OCI-LY7 (cell line): Measurements from ENCODE around the gene FEM1A. TPM values are rescaled to one million over a fixed set of nuclear protein-coding genes. Genes with fewer than 3 reads are reported as not detected.
"Not testable (repeated sequence)": the region's sequence is repeated elsewhere in the genome, so short reads cannot be mapped to it uniquely, and the experiment has no call there.

Experiments
- BruUV-seq: library from RNA; stranded (reverse); fragments of 400-500 nt; replicated peaks from 2 replicates; lab custom pipeline; 2021; lab: Mats Ljungman, UMichigan
- CTCF ChIA-PET: fragments of 300-600 bp; sonication (Branson Sonifier 250); formaldehyde crosslinking; loops from one replicate; lab custom pipeline; 2022; ENCODE audit warnings: antibody characterized with exemption; ENCODE audit not compliant: unreplicated experiment; lab: Charles Lee
- POLR2A ChIA-PET: fragments of 300-600 bp; sonication (Branson Sonifier 250); formaldehyde crosslinking; loops from one replicate; lab custom pipeline; 2022; ENCODE audit warnings: antibody characterized with exemption; lab: Charles Lee
- DNase-seq: peaks from one replicate; pipeline ENCODE4 v3.0.0-alpha.2; 2015; ENCODE audit warnings: low spot score
- H2AFZ ChIP-seq: fragments of 200-600 bp; sonication (generic), shearing (Covaris generic); 2 replicates; pipeline ENCODE4 v1.6.1; 2014; ENCODE audit warnings: mild to moderate bottlenecking, antibody characterized with exemption, low read length, moderate library complexity
- H3K27ac ChIP-seq: fragments of 200-600 bp; sonication (generic); 2 replicates; pipeline ENCODE4 v1.5.1; 2014; ENCODE audit warnings: mixed run types, low read depth, mild to moderate bottlenecking, moderate library complexity, low read length, inconsistent platforms; ENCODE audit not compliant: poor library complexity, severe bottlenecking
- H3K36me3 ChIP-seq: fragments of 200-600 bp; sonication (generic); 2 replicates; pipeline ENCODE4 v1.6.1; 2014; ENCODE audit warnings: mild to moderate bottlenecking, antibody characterized with exemption, low read length, moderate library complexity, mixed read lengths; ENCODE audit not compliant: insufficient read depth
- H3K4me1 ChIP-seq: fragments of 200-600 bp; sonication (generic); 2 replicates; pipeline ENCODE4 v1.5.1; 2014; ENCODE audit warnings: mild to moderate bottlenecking, low read length; ENCODE audit not compliant: insufficient read depth, poor library complexity, severe bottlenecking
- H3K4me2 ChIP-seq: fragments of 200-600 bp; sonication (generic); 2 replicates; pipeline ENCODE4 v1.6.1; 2014; ENCODE audit warnings: mild to moderate bottlenecking, low read length
- H3K4me3 ChIP-seq: fragments of 200-600 bp; sonication (generic); 2 replicates; pipeline ENCODE4 v1.5.1; 2014; ENCODE audit warnings: mild to moderate bottlenecking, low read depth, low read length; ENCODE audit not compliant: poor library complexity, severe bottlenecking
- H3K79me2 ChIP-seq: fragments of 200-600 bp; sonication (generic); 2 replicates; pipeline ENCODE4 v1.6.1; 2016; ENCODE audit warnings: low read depth, mild to moderate bottlenecking, low read length, moderate library complexity, mixed read lengths; ENCODE audit not compliant: insufficient read depth
- H3K9me2 ChIP-seq: fragments of 200-600 bp; sonication (generic); 2 replicates; pipeline ENCODE4 v1.6.1; 2016; ENCODE audit warnings: mild to moderate bottlenecking, low read length, mixed read lengths; ENCODE audit not compliant: insufficient read depth
- H3K9me3 ChIP-seq: fragments of 200-600 bp; sonication (generic); 2 replicates; pipeline ENCODE4 v1.6.1; 2014; ENCODE audit warnings: mild to moderate bottlenecking, mixed run types, low read length, mixed read lengths
- H4K20me1 ChIP-seq: fragments of 200-600 bp; sonication (generic); 2 replicates; pipeline ENCODE4 v1.6.1; 2014; ENCODE audit warnings: mild to moderate bottlenecking, antibody characterized with exemption, low read length, moderate library complexity, mixed read lengths; ENCODE audit not compliant: insufficient read depth
- EZH2phosphoT487 ChIP-seq: fragments of 200-600 bp; sonication (generic); IDR thresholded peaks from 2 replicates; pipeline ENCODE4 v1.6.1; 2018; ENCODE audit warnings: low read depth, borderline replicate concordance, mild to moderate bottlenecking, mixed run types, antibody characterized with exemption, low read length, moderate library complexity, mixed read lengths
- intact Hi-C: fragments of 100-400 bp; cut with micrococcal nuclease; formaldehyde crosslinking; loops from one replicate; pipeline ENCODE4 v1.10.0; 2022; ENCODE audit not compliant: unreplicated experiment
- total RNA-seq, 2 experiments: library from RNA; depleted of rRNA in 1 of 2; stranded (reverse); fragments of >200 nt in 1 of 2; shearing (Covaris generic) in 1 of 2; gene quantifications; 2 replicates each; pipeline ENCODE4 v1.2.3, GENCODE V29; 2014 to 2022
- TF ChIP-seq, protein P1 (sequence below): fragments of 200-600 bp; sonication (generic); conservative IDR thresholded peaks from 2 replicates; pipeline ENCODE4 v1.5.1; 2014; ENCODE audit warnings: mild to moderate bottlenecking, antibody characterized with exemption, low read length, moderate library complexity, mixed read lengths

The FEM1A gene
- total RNA-seq, 2 experiments from 2014 or later, result 15.8 to 17.5 TPM

GRCh38 chr19:4830768-4831265 is 39.3 kb downstream of the FEM1A start:
- Histone ChIP-seq H3K4me1 (peaks cover 46% of the 10 kb centered on the region), H3K9me2 (no peaks in the 10 kb centered on the region), H3K36me3 (peaks cover 12% of the 10 kb centered on the region), H4K20me1 (no peaks in the 10 kb centered on the region), H2AFZ (no peak overlapping the region; the same call in 1 of the 2 replicates), H3K4me3 (peak overlapping the region; percentile 76), H3K4me2 (peak overlapping the region; percentile 73), H3K9me3 (no peaks in the 10 kb centered on the region), H3K79me2 (peaks cover 58% of the 10 kb centered on the region), H3K27ac (peak overlapping the region; percentile 77)
- CTCF ChIA-PET, result no interaction called here
- intact Hi-C loops, result loop anchor here (1.0 kb wide), 1 partner anchor 18 kb away; no protein-coding TSS in a partner anchor
- POLR2A ChIA-PET, result interaction anchor here (0.5 to 1.7 kb wide), 3 partner anchors 19 to 215 kb away, joined by 3 to 7 read pairs (median 7); no protein-coding TSS in a partner anchor
- TF ChIP-seq, protein P1, sequence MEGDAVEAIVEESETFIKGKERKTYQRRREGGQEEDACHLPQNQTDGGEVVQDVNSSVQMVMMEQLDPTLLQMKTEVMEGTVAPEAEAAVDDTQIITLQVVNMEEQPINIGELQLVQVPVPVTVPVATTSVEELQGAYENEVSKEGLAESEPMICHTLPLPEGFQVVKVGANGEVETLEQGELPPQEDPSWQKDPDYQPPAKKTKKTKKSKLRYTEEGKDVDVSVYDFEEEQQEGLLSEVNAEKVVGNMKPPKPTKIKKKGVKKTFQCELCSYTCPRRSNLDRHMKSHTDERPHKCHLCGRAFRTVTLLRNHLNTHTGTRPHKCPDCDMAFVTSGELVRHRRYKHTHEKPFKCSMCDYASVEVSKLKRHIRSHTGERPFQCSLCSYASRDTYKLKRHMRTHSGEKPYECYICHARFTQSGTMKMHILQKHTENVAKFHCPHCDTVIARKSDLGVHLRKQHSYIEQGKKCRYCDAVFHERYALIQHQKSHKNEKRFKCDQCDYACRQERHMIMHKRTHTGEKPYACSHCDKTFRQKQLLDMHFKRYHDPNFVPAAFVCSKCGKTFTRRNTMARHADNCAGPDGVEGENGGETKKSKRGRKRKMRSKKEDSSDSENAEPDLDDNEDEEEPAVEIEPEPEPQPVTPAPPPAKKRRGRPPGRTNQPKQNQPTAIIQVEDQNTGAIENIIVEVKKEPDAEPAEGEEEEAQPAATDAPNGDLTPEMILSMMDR, result no peak
- TF ChIP-seq EZH2phosphoT487, result no peak
- peak; percentile 32 for DNase-seq
- TSS peak; percentile 86 for BruUV-seq

GRCh38 chr19:4831304-4831978 is 39.9 kb downstream of the FEM1A start, which contains the start of gene TICAM1:
Gene TICAM1 (minus strand): TSS chr19:4831712. CDS start chr19:4818377, 13,335 bp downstream.
- Histone ChIP-seq H2AFZ (peak within 1 kb of the TSS; percentile 60), H4K20me1 (no peaks in the 10 kb centered on the region), H3K27ac (peak within 1 kb of the TSS; percentile 77), H3K79me2 (peaks cover 52% of the 10 kb centered on the region), H3K4me3 (peak within 1 kb of the TSS; percentile 76), H3K36me3 (peaks cover 12% of the 10 kb centered on the region), H3K9me3 (no peaks in the 10 kb centered on the region), H3K9me2 (no peaks in the 10 kb centered on the region), H3K4me1 (peaks cover 46% of the 10 kb centered on the region), H3K4me2 (peak within 1 kb of the TSS; percentile 73)
- ChIA-PET POLR2A (interaction anchor here (0.5 to 1.7 kb wide), 3 partner anchors 18 to 214 kb away, joined by 3 to 7 read pairs (median 7); no protein-coding TSS in a partner anchor), CTCF (no interaction called here)
- no TSS peak for BruUV-seq
- TF ChIP-seq EZH2phosphoT487, result no peak
- TF ChIP-seq, protein P1, result 0 out of 2 replicates have a peak, but pooled peaks have one; percentile 28
- intact Hi-C loops, result loop anchor here (1.0 kb wide), 1 partner anchor 18 kb away; no protein-coding TSS in a partner anchor
- DNase-seq, result peak; percentile 70

GRCh38 chr19:4831979-4832340 is 40.4 kb downstream of the FEM1A start:
- TSS peak; percentile 81 for BruUV-seq
- H3K9me3 ChIP-seq, CTCF ChIA-PET, DNase-seq, H4K20me1 ChIP-seq, H3K9me2 ChIP-seq: not testable (repeated sequence)
- Histone ChIP-seq H3K79me2 (peaks cover 48% of the 10 kb centered on the region), H3K4me2 (peak overlapping the region; percentile 73), H3K27ac (peak overlapping the region; percentile 77), H3K4me1 (peaks cover 46% of the 10 kb centered on the region), H3K36me3 (peaks cover 14% of the 10 kb centered on the region), H2AFZ (peak overlapping the region; percentile 60), H3K4me3 (peak overlapping the region; percentile 76)
- POLR2A ChIA-PET, result interaction anchor here (1.7 kb wide), 1 partner anchor 18 kb away, joined by 7 read pairs; no protein-coding TSS in a partner anchor
- intact Hi-C loops, result loop anchor here (1.0 kb wide), 1 partner anchor 17 kb away; no protein-coding TSS in a partner anchor
